ENCODE data around the gene POU2F3. TPM values are rescaled to one million over a fixed set of nuclear protein-coding genes. Genes with fewer than 3 reads are reported as not detected.

POU2F3 gene
- total RNA-seq, 1 donor from 2014 or later, result 0.97 TPM

GRCh38 chr11:120326845-120327281 is 86.9 kb downstream of the POU2F3 start:
- DNase-seq (ENCODE audit: low spot score), result no peak
- Mint-ChIP-seq H3K4me1 (ENCODE audit: unreplicated experiment) (peaks cover 17% of the 10 kb centered on the region), H3K27ac (ENCODE audit: unreplicated experiment) (no peak overlapping the region), H3K36me3 (ENCODE audit: low read depth, unreplicated experiment) (peaks cover 16% of the 10 kb centered on the region), H3K4me3 (ENCODE audit: unreplicated experiment) (no peak overlapping the region), H3K27me3 (ENCODE audit: unreplicated experiment) (peaks cover 3% of the 10 kb centered on the region), H3K9me3 (ENCODE audit: unreplicated experiment) (no peaks in the 10 kb centered on the region)
- no peak for TF ChIP-seq CTCF (IDR thresholded peaks at IDR 0.05; ENCODE audit: unreplicated experiment)

- no peak overlapping the region for H3K27ac Mint-ChIP-seq (ENCODE audit: unreplicated experiment)
- peaks cover 16% of the 10 kb centered on the region for H3K36me3 Mint-ChIP-seq (ENCODE audit: low read depth, unreplicated experiment)
- no peak for TF ChIP-seq CTCF (IDR thresholded peaks at IDR 0.05; ENCODE audit: unreplicated experiment)
- no peak overlapping the region for H3K4me3 Mint-ChIP-seq (ENCODE audit: unreplicated experiment)
- H3K4me1 Mint-ChIP-seq (ENCODE audit: unreplicated experiment), result peaks cover 17% of the 10 kb centered on the region
- no peaks in the 10 kb centered on the region for H3K9me3 Mint-ChIP-seq (ENCODE audit: unreplicated experiment)
- H3K27me3 Mint-ChIP-seq (ENCODE audit: unreplicated experiment), result peaks cover 3% of the 10 kb centered on the region
- DNase-seq (ENCODE audit: low spot score), result no peak
These were observed 87.4 kb downstream of the POU2F3 start for GRCh38 chr11:120327311-120327710.

GRCh38 chr11:120329556-120329955 is 89.6 kb downstream of the POU2F3 start:
- no peak for TF ChIP-seq CTCF (IDR thresholded peaks at IDR 0.05; ENCODE audit: unreplicated experiment)
- Mint-ChIP-seq H3K4me1 (ENCODE audit: unreplicated experiment) (peaks cover 17% of the 10 kb centered on the region), H3K9me3 (ENCODE audit: unreplicated experiment) (no peaks in the 10 kb centered on the region), H3K36me3 (ENCODE audit: low read depth, unreplicated experiment) (peaks cover 16% of the 10 kb centered on the region), H3K27me3 (ENCODE audit: unreplicated experiment) (peaks cover 3% of the 10 kb centered on the region), H3K4me3 (ENCODE audit: unreplicated experiment) (no peak overlapping the region), H3K27ac (ENCODE audit: unreplicated experiment) (no peak overlapping the region)
- DNase-seq (ENCODE audit: low spot score), result no peak

GRCh38 chr11:120330045-120330444 is 90.1 kb downstream of the POU2F3 start:
- no peak overlapping the region for H3K27ac Mint-ChIP-seq (ENCODE audit: unreplicated experiment)
- H3K27me3 Mint-ChIP-seq (ENCODE audit: unreplicated experiment), result no peaks in the 10 kb centered on the region
- H3K36me3 Mint-ChIP-seq (ENCODE audit: low read depth, unreplicated experiment), result peaks cover 16% of the 10 kb centered on the region
- peaks cover 16% of the 10 kb centered on the region for H3K4me1 Mint-ChIP-seq (ENCODE audit: unreplicated experiment)
- DNase-seq (ENCODE audit: low spot score), result no peak
- no peak for TF ChIP-seq CTCF (IDR thresholded peaks at IDR 0.05; ENCODE audit: unreplicated experiment)
- peak overlapping the region; percentile 6 for H3K4me3 Mint-ChIP-seq (ENCODE audit: unreplicated experiment)
- no peaks in the 10 kb centered on the region for H3K9me3 Mint-ChIP-seq (ENCODE audit: unreplicated experiment)

DNA sequence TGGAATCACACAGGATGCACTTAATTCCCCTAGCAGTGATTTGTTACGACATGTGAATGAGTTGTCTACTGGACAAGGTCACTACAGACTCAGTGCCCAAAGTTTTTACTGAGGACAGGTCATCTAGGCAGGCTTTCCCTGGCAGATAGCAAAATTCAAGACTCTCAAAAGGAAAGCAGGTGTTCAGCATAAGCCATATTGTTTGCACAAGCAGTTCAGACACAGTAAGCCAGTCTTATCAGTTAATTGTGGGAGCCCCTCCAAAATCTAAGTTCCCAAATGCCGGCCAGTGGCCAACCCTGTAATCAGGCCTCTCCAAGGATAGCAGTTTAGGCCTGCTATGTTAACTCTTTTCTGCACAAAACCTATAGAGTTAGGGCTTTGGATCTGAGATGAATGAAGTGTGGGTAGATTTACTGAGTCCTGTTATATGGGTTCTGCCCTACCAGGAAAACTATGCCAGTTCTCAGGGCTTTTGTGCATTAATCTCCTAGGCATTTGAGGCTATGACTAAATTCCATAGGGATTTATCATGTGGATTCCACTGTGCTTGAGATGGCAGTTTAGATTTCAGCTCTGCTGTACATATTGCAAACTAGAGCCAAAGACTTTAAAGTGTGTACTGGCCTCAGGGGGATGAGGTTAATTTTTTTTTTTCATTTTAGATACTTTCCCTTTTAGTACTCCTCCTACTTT is 91.5 kb downstream of the POU2F3 start:
- H3K4me1 Mint-ChIP-seq (ENCODE audit: unreplicated experiment), result peaks cover 12% of the 10 kb centered on the region
- no peaks in the 10 kb centered on the region for H3K9me3 Mint-ChIP-seq (ENCODE audit: unreplicated experiment)
- DNase-seq (ENCODE audit: low spot score), result no peak
- H3K4me3 Mint-ChIP-seq (ENCODE audit: unreplicated experiment), result no peak overlapping the region
- peaks cover 16% of the 10 kb centered on the region for H3K36me3 Mint-ChIP-seq (ENCODE audit: low read depth, unreplicated experiment)
- H3K27me3 Mint-ChIP-seq (ENCODE audit: unreplicated experiment), result no peaks in the 10 kb centered on the region
- H3K27ac Mint-ChIP-seq (ENCODE audit: unreplicated experiment), result no peak overlapping the region
- no peak for TF ChIP-seq CTCF (IDR thresholded peaks at IDR 0.05; ENCODE audit: unreplicated experiment)
